GM19372 (cell line): ENCODE measurements around the gene MATN1.

Experiments used
- ATAC-seq: cut with Tn5 transposase; IDR thresholded peaks from one replicate; pipeline ENCODE4 v1.9.1; 2021; ENCODE audit warnings: mild to moderate bottlenecking, low read depth, moderate library complexity; ENCODE audit not compliant: unreplicated experiment

The MATN1 gene

DNA sequence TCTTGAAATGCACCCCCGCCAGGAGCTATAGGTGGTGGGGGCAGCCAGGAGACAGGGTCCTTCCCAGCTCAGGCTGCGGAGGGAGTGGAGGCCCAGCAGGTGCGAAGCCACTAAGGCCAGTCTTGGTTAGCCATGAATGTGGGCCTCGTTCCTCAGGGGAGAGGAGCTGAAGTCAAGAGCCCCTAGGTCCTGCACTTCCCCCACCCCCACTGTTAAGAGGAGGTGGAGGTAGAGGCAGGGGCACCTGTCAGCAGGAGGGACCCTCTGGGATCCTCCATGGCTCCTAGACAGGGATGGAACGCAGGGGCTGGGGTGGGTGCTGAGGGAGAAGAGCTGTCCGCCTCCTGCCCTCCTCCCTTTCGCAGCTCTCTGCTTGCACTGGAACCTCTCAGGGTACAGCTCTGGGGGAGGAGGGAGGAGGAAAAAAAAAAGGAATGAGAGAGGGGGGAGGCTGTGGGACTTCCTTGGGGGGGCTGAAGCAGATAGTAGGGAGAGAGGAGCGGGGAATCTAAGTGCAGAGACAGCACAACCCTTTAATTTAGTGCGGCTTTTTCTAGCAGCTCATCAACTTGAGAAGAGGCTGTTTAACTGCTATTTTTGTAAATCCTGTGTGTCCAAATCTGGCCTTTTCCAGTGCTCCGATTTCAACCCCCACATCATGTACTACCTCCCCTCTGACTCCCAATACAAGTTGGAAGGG, 37.0 kb downstream of the MATN1 start:
- ATAC-seq: no peak

DNA sequence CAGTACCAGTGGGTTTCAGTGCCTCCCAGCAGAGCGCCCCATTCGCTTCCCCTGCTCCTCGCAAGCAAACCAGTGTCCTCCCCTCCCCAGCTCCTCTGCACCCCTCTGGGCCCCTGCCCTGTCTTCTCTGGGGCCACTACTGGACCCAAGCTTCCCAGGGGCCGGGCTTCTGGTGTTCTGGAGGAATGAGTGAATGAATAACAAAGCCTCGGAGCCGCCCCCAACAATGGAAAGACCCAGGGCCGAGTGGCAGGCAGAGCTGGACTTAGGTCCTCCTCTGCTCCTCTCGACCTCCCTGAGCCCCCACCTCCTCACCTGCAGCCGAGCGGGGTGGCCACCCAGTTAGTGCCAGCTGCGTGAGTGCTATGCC, 37.6 kb downstream of the MATN1 start:
- no peak for ATAC-seq

DNA sequence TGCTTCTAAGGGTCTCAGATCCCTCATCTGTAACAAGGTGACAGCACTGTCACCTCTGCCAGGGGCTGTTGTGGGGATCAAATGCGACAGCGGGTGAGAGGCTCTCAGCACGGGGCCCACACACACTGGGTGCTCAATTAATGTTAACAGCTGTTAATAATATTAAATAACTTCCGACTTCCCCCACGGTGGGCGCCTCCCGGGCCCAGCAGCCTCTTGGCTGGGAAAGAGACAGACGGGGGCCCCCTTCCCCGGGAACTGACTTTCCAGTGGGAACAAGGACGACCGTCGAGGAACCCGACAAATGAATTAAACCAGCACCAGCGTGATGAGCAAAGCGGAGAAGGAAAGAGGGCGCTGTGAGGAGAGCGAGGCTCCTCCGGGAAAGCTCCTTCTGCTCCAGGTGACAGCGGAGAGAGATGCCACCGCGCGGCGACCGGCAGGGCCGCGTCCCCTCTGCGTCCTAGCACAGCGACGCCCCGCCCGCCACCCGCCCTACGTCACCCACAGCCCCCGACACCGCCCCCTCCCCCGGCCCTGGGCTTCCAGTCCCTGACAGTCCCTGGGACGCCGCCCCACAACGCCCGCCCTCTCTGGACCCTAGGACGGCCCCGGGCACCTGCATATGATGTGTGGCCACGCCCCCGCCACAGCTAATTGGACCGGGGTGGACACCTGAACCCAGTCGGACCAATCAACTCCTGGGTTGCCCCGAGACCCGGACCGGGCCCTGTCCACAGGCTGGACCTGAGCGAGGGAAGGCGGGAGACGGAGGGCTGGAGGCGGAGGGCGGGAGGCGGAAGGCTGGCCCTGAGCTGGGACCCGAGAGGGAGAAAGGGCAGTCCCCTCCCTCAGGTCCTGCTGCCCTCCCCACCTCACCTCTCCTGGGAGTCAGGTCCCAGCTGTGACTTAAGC, 38.2 kb downstream of the MATN1 start:
- no peak for ATAC-seq

DNA sequence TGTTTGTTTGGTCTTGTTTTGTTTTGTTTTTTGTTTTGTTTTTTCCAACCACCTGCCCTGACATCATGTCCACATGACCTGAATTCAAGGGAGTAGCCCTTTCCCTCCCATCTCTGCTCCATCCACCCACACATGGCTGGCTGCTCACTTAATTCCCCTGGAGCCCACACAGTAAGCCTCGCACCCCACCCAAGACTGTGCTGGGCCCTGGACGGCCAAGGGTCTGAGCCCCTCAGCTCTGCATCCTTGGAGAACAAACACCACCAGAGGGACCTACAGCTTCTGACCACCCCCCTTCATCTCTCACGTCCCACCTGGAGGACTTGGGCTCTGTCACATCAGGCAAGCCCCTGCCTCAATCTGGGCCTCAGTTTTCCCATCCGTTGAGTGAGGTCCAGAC, 39.1 kb downstream of the MATN1 start:
- no peak for ATAC-seq

DNA sequence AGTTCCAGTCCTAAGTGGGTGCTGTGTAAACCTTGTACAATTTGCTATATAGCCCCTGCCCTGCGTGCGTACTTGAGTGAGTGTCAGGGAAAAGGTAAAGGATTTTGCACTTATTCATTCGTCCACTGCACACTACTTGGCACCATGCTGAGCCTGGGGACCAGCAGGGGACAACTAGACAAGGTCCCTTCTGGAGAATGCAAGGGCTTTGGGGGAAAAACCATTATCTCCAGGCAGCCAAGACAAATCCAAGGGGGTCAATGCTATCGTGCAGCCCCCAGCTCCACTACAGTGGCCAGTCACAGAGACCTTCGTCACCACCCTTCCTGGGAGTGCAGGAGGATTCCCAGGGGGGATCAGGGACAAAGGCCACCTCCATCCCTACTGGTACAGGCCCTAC, 39.7 kb downstream of the MATN1 start:
- no peak for ATAC-seq

DNA sequence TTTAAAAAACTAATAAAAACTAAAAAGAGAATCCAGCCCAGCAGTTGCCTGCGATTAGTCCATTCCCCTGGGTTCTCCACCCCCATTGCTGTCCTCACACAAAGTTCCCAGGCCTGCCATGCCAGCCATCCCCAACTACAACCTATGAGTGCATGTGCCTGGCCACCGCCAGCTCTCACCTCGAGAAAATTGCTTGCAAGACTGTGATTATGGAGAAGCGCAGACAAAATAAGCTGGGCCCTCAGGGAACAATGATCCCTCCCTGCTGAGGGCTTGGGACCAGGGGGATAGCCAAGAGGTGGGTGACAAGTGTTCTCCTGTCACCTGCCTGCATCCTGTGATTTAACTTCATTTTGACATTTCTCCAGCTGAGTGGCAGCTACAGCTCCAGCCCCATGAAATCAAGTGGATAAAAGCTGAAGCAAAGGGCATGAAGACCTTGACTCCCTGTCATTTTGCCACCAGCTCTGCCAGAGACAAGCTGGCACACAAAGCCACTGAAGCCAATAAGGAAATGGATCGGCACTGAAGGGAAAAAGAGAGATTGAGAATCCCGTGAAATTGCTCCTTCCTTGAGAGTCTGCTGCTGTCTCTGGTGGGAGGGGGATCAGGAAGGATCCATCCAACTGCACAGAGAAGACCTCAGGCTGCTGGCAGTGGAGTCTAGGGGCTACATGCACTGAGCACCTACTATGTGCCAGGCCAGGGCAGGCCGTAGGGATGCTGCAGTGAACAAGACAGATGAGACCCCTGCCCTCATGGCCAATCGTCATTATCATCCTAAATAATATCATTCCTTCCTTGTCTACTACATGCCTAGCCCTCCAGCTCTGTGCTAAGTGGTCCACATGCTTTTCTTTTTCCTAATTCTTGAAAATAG, 40.7 kb downstream of the MATN1 start:
- no peak for ATAC-seq

DNA sequence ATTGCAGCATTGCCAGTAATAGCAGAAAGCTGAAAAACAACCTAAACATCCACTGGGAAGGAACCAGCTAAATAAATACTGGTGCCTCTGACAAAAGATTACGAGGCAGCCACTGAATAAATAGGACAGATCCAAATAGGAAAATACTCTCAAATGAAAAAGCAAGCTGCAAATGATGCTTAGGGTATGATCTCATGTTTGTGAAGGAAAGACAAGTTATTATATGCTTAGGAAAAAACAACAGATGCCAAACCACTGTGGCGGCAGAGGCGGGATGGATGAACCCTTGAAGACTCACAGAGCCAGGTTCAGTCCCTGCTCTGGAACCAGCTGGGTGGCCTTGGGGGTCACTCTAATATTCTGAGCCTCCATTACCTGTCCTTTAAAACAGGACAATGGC, 41.6 kb downstream of the MATN1 start:
- no peak for ATAC-seq

DNA sequence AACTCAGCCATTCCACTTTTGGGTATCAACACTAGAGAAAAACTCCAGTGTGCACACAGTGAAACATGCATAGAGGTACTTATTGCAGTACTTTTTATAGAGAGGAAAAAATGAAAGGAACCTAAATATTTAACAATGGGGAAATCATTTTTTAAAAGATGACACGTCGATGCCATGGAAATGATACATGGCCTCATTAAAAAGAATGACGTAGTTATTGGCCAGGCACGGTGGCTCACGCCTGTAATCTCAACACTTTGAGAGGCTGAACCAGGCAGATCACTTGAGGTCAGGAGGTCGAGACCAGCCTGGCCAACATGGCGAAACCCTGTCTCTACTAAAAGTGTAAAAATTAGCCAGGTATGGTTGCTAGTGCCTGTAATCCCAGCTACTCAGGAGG, 42.5 kb downstream of the MATN1 start:
- ATAC-seq: no peak

DNA sequence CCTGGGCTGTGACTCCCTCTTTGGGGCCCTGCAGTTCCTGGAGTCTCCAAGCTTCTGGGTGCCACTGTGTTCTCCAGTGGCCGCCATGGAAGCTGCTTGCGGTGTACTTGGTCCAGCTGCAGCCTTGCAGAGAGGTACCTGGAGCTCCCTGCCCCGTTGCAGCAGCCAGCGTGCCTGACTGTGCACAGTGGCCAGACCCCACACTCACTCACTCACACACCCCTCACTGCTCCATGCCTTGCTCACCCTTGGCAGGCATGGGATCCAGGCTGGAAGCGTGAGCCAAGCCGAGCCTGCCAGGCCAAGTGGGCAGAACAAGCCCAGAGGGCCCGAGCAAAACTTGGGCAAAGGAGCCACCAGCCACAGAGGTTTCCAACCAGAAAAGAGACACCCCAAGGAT, 43.0 kb downstream of the MATN1 start:
- ATAC-seq: no peak

DNA sequence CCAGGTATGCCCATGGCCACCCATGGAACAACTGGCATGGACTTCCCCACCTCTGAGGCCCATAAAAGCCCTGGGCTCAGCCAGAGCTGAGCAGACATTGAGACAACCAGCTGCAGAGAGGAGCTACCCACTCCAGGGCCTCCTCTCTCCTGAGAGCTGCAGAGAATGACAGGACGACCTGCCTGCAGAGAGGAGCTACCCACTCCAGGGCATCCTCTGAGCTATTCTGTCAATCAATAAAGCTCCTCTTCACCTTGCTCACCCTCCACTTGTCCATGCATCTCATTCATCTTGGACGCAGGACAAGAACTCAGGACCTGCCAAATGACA, 43.4 kb downstream of the MATN1 start:
- no peak for ATAC-seq

DNA sequence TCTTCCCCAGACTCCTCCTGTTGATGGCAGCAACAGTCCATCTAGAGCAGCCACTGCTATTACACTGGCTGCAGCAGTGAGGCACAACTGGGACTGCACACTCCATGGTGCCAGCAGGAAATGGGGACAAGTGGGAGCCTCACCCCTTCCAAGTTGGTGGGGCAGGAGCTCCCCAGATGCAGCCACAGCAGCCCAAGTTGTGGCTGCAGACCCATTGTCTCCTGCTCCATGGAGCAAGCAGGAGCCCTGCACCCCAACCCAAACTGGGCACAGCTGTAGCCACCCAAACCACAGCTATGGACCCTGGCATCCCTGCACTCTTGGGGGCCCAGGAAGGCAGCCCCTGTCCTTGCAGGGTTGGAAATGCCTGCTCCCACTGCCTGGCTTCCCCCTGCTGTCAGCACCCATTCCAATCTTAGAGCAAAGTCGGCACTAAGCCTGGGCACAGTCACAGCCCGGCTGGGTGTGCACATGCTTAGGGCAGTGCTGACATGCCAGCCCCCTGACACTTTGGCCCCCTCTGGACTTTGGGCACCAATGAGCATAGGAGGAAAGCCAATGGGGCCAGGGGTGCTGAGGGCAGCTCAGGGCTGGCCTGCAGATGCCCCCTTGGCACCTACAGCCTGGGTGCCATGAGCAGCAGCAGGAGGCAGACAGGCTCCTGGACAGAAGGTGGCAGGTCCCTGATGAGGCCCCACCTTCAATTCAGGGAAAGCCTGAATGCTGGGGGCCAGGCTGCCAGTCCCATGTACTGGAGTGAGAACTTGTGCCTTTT, 44.0 kb downstream of the MATN1 start:
- no peak for ATAC-seq

DNA sequence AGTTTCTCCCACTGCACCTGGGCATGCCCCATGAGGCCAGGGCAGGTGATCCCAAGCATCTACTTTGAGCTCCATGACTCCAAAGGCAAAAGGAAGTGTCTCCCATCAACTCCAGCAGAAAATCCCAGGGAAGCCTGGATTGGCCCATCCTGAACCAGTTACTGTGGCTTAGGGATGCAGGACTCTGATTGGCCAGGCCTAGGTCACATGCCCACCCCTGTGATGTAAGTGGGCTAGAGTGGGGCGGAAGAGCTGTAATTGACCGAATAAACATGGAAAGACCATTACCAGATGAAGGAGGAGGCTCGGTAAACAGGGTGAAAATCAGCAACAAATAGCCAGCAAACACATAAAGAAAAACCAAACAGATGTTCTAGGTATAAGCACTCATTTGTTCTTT, 45.2 kb downstream of the MATN1 start:
- no peak for ATAC-seq

DNA sequence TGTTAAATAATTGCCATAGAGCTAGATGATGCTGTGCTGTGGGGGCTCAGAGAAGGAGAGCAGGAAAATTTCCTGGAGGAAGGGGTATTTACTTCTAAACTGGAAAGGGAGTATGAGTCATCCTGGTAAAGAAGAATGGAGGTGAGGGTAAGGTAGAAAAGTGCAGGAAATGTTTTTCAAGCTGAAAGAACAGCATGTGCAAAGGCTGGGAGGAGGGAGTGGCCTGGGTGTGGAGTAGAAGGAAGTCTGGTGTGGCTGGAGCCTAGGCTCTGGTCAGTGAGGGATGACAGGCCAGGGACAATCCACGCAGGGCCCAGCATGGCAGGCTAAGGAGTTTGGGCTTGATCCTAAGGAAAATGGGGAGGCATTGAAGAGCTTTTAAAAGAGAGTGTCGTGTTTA, 45.9 kb downstream of the MATN1 start:
- no peak for ATAC-seq

DNA sequence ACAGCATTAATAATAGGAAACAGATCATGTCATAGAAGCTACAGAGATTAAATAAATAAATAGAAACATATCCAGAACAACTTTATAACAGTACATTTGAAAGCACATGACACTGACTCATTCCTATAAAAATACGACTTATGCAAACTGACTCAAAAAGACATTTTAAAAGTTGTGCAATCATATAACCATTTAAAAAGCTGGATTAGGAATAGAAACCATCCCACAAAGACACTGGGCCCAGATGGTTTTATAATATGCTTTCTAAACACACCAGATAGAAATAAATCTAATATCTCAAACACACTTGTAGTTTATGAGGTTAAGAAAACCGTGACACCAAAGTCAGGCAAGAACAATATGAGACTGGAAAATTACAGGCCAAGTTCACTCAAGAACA, 47.6 kb downstream of the MATN1 start:
- ATAC-seq: no peak

DNA sequence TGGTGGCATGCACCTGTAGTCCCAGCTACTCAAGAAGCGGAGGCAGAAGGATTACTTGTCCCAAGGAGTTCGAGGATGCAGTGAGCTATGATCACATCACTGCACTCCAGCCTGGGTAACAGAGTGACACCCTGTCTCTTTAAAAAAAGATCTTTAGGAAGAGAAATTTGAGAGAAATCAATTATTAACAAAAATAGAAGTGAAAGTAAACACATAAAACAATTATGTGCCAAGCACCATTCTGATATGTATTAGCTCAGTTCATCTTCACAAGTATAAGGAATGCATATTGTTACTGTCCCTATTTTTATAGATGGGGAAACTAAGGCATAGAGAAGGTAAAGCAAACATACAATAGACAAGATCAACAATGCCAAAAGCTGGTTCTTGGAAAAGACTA, 48.1 kb downstream of the MATN1 start:
- no peak for ATAC-seq

DNA sequence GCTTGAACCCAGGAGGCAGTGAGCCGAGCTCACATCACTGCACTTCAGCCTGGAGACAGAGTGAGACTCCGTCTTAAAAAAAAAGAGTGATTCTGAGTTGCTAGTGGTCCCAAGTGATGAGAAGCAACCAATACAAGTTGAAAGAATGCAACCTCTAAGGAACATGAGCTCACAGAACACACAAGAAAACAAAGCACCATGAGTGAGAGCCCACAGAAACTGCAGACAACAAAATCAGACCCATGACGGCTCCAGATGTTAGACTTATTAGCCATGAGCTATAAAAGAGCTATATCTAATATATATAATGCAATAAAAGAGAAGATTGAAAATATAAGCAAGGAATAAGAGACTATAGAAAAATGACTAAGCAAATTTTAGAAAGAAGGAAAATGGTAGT, 50.0 kb downstream of the MATN1 start:
- ATAC-seq: no peak

DNA sequence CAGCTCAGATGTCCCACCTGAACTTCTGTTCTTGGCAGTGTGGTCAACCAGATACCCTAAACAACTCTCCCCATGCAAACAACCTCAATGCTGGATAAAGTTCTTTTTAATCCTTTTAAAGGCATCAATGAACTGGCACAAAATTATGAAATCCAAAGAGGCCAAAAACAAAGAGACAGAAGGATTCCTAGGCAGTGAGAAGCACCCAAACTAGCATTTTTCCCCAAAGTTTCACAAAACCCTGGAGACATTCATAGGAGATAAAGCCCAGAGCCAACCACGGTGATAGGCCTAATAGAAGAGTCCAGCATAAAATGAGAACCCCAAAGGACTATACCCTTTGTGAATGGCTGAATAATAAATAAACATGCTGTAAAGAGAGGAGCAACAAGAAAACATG, 50.7 kb downstream of the MATN1 start:
- no peak for ATAC-seq

DNA sequence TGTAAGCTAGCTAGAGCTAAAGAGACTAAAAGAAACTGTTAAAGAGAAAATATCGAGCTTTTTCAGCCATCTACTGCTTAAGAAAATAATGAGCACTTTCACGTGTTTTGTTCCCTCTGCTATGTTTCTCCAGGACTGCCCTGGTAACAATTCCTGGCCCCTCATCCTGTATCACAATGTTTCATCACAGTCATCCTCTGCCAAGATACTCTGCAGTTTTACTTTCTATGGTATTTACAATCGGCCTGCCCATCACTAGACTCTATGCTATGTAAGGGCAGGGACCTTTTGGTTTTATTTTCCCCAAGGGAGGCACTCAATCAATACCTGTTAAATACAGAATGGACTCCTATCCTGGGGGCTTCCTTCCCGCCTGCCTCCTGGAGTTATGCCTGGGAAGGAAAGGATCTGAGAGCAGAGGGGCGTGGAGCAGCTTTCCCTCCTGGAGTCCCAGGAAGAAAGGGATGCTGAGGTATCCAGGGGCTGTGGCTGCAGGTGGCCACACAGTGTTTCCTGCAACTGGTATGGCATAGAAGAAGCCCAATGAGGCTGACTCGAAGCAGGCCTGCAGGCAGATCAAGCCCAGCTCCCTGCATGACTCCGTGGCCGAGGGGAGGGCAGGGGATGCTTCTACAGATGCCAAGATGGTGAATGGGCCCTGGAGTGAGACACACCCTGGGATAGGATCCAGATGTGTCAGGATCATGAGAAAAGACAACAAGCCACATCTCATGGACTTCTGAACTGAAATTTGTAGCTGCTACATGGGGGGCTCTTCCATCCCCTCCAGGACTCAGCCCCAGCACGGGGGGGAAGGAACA, 52.9 kb downstream of the MATN1 start:
- no peak for ATAC-seq

DNA sequence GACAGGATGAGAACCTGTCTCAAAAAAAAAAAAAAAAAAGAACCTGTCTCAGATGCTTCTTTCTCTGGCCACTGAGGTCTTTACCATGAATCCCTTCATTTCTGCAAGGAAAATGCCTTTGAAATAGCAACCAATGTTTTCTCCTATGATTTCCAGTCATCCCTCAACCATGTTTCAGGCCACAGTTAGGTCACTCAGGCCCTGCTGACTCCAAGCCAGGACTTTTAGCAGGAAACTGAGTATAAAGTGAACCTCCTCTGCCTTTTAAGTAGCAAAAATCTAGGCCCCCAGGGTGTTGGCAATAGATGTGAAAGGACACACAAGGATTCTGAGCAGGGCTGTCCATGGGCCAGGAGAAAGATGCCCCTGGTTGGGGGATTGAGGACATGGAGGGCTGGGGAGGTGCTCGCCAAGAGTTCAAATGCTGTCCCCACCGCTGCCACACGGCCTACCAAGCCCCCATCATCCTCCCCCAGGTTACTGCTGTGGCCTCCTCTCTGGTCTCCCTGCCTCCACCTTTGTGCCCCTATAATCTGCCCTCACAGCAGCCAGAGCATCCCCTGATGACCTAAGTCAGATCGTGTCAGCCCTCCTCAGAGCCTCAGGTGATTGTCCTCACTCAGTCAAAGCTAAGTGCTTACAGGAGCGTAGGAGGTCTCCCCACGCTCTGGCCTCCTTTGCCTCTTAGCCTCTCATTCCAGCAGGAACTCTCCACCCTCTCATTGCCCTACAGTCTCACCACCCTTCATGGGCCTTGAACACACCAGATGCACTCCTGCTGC, 54.6 kb downstream of the MATN1 start:
- no peak for ATAC-seq
